ENCODE measurements around the gene NETO1. TPM values are rescaled to one million over a fixed set of nuclear protein-coding genes. Genes with fewer than 3 reads are reported as not detected.

Gene NETO1
- total RNA-seq, 1 experiment from 2014 or later: 12.9 TPM

GRCh38 chr18:72811047-72811446 is 56.7 kb downstream of the NETO1 start:
- no peaks in the 10 kb centered on the region for H3K9me2 ChIP-seq (replicated peaks; ENCODE audit: low read length)
- H3K4me2 ChIP-seq (ENCODE audit: low read length): no peak overlapping the region
- ChIA-PET POLR2A (ENCODE audit: unreplicated experiment) (no interaction called here), CTCF (no interaction called here)
- H3K9ac ChIP-seq (ENCODE audit: low read length): no peak overlapping the region
- H3K4me3 ChIP-seq (ENCODE audit: low read length): no peak overlapping the region
- H3K4me1 ChIP-seq (ENCODE audit: insufficient read depth, low read length): no peaks in the 10 kb centered on the region
- no peaks in the 10 kb centered on the region for H4K20me1 ChIP-seq (ENCODE audit: low read length)
- no peaks in the 10 kb centered on the region for H3K9me3 ChIP-seq (ENCODE audit: low read length)
- DNase-seq (no peak), ATAC-seq (no peak)
- no TSS peak for BruUV-seq (replicated peaks)
- TF ChIP-seq EZH2phosphoT487 (IDR thresholded peaks at IDR 0.05; ENCODE audit: borderline replicate concordance, low read length): no peak
- no peak for TF ChIP-seq CTCF (conservative IDR thresholded peaks at IDR 0.05; ENCODE audit: low read depth, low read length)
- TF ChIP-seq EZH2 (IDR thresholded peaks at IDR 0.05; ENCODE audit: low read length, unreplicated experiment): no peak
- H3K27ac ChIP-seq (ENCODE audit: low read length): no peak overlapping the region
- no peaks in the 10 kb centered on the region for H3K79me2 ChIP-seq (ENCODE audit: low read length)
- H3F3A ChIP-seq (ENCODE audit: low read length, unreplicated experiment): no peaks in the 10 kb centered on the region
- no peaks in the 10 kb centered on the region for H3K27me3 ChIP-seq (ENCODE audit: low read length)
- H3K36me3 ChIP-seq (ENCODE audit: low read depth, low read length): no peaks in the 10 kb centered on the region
- H2AFZ ChIP-seq (ENCODE audit: low read length): no peak overlapping the region
- intact Hi-C loops (cut with micrococcal nuclease): no loop called here

GRCh38 chr18:72808680-72809079 is 59.1 kb downstream of the NETO1 start:
- H3K27me3 ChIP-seq (ENCODE audit: low read length): no peaks in the 10 kb centered on the region
- ChIA-PET POLR2A (ENCODE audit: unreplicated experiment) (no interaction called here), CTCF (no interaction called here)
- H3K9me3 ChIP-seq (ENCODE audit: low read length): no peaks in the 10 kb centered on the region
- H4K20me1 ChIP-seq (ENCODE audit: low read length): no peaks in the 10 kb centered on the region
- H3K4me3 ChIP-seq (ENCODE audit: low read length): no peak overlapping the region
- no peaks in the 10 kb centered on the region for H3K9me2 ChIP-seq (replicated peaks; ENCODE audit: low read length)
- intact Hi-C loops (cut with micrococcal nuclease): no loop called here
- no peaks in the 10 kb centered on the region for H3F3A ChIP-seq (ENCODE audit: low read length, unreplicated experiment)
- no peak for DNase-seq
- no peaks in the 10 kb centered on the region for H3K79me2 ChIP-seq (ENCODE audit: low read length)
- H2AFZ ChIP-seq (ENCODE audit: low read length): no peak overlapping the region
- TF ChIP-seq CTCF (conservative IDR thresholded peaks at IDR 0.05; ENCODE audit: low read depth, low read length): no peak
- no peak for TF ChIP-seq EZH2 (IDR thresholded peaks at IDR 0.05; ENCODE audit: low read length, unreplicated experiment)
- no peak for TF ChIP-seq EZH2phosphoT487 (IDR thresholded peaks at IDR 0.05; ENCODE audit: borderline replicate concordance, low read length)
- H3K27ac ChIP-seq (ENCODE audit: low read length): no peak overlapping the region
- no peak overlapping the region for H3K4me2 ChIP-seq (ENCODE audit: low read length)
- H3K9ac ChIP-seq (ENCODE audit: low read length): no peak overlapping the region
- ATAC-seq: no peak
- H3K36me3 ChIP-seq (ENCODE audit: low read depth, low read length): no peaks in the 10 kb centered on the region
- no peaks in the 10 kb centered on the region for H3K4me1 ChIP-seq (ENCODE audit: insufficient read depth, low read length)
- no TSS peak for BruUV-seq (replicated peaks)

GRCh38 chr18:72799106-72799505 is 68.7 kb downstream of the NETO1 start:
- no peaks in the 10 kb centered on the region for H3K27me3 ChIP-seq (ENCODE audit: low read length)
- H3K9ac ChIP-seq (ENCODE audit: low read length): no peak overlapping the region
- DNase-seq (peak; percentile 54), ATAC-seq (no peak)
- H3K27ac ChIP-seq (ENCODE audit: low read length): no peak overlapping the region
- intact Hi-C loops (cut with micrococcal nuclease): no loop called here
- TF ChIP-seq CTCF (conservative IDR thresholded peaks at IDR 0.05; ENCODE audit: low read depth, low read length) (no peak), EZH2 (IDR thresholded peaks at IDR 0.05; ENCODE audit: low read length, unreplicated experiment) (no peak), EZH2phosphoT487 (IDR thresholded peaks at IDR 0.05; ENCODE audit: borderline replicate concordance, low read length) (no peak)
- H3K79me2 ChIP-seq (ENCODE audit: low read length): no peaks in the 10 kb centered on the region
- H3K4me1 ChIP-seq (ENCODE audit: insufficient read depth, low read length): 0 out of 2 replicates have a peak, but pooled peaks cover 5% of the 10 kb centered on the region
- H3K36me3 ChIP-seq (ENCODE audit: low read depth, low read length): no peaks in the 10 kb centered on the region
- no peaks in the 10 kb centered on the region for H3F3A ChIP-seq (ENCODE audit: low read length, unreplicated experiment)
- no peaks in the 10 kb centered on the region for H3K9me3 ChIP-seq (ENCODE audit: low read length)
- H3K4me3 ChIP-seq (ENCODE audit: low read length): no peak overlapping the region
- no peaks in the 10 kb centered on the region for H3K9me2 ChIP-seq (replicated peaks; ENCODE audit: low read length)
- no peaks in the 10 kb centered on the region for H4K20me1 ChIP-seq (ENCODE audit: low read length)
- ChIA-PET POLR2A (ENCODE audit: unreplicated experiment) (no interaction called here), CTCF (no interaction called here)
- H3K4me2 ChIP-seq (ENCODE audit: low read length): no peak overlapping the region
- H2AFZ ChIP-seq (ENCODE audit: low read length): no peak overlapping the region
- BruUV-seq (replicated peaks): no TSS peak

Data from PC-3 (cell line).